Measurements from ENCODE around the gene NOXO1. TPM values are rescaled to one million over a fixed set of nuclear protein-coding genes. Genes with fewer than 3 reads are reported as not detected.

The NOXO1 gene
- total RNA-seq, 2 donors from 2014 or later = 0.30 TPM; not detected in 1

GRCh38 chr16:2001456-2002355 is 20.4 kb upstream of the NOXO1 start:
- no peak for DNase-seq (ENCODE audit: low spot score)
- H3K4me3 ChIP-seq = no peak overlapping the region
- TF ChIP-seq CTCF (IDR thresholded peaks at IDR 0.05) = no peak
- H3K9me3 ChIP-seq = no peaks in the 10 kb centered on the region
- H3K27ac ChIP-seq = no peak overlapping the region
- no peaks in the 10 kb centered on the region for H3K27me3 ChIP-seq
- peaks cover 58% of the 10 kb centered on the region for H3K36me3 ChIP-seq
- peaks cover 0 to 34% of the 10 kb centered on the region in 2 donors for H3K4me1 ChIP-seq

- H3K36me3 ChIP-seq = peaks cover 58% of the 10 kb centered on the region
- H3K27me3 ChIP-seq = no peaks in the 10 kb centered on the region
- no peak overlapping the region for H3K27ac ChIP-seq
- DNase-seq (ENCODE audit: low spot score) = no peak
- H3K9me3 ChIP-seq = no peaks in the 10 kb centered on the region
- H3K4me3 ChIP-seq = no peak overlapping the region
- peaks cover 0 to 27% of the 10 kb centered on the region in 2 donors for H3K4me1 ChIP-seq
- no peak for TF ChIP-seq CTCF (IDR thresholded peaks at IDR 0.05)
Measured at GRCh38 chr16:2001035-2001434, 19.8 kb upstream of the NOXO1 start.

GRCh38 chr16:1999866-2000514 is 18.7 kb upstream of the NOXO1 start:
- no peak for TF ChIP-seq CTCF (IDR thresholded peaks at IDR 0.05)
- no peaks in the 10 kb centered on the region for H3K9me3 ChIP-seq
- H3K36me3 ChIP-seq = peaks cover 58% of the 10 kb centered on the region
- H3K4me1 ChIP-seq = peaks cover 0 to 17% of the 10 kb centered on the region in 2 donors
- DNase-seq (ENCODE audit: low spot score) = no peak
- no peaks in the 10 kb centered on the region for H3K27me3 ChIP-seq
- H3K27ac ChIP-seq = no peak overlapping the region
- no peak overlapping the region for H3K4me3 ChIP-seq

- no peak overlapping the region for H3K27ac ChIP-seq
- H3K4me1 ChIP-seq = peaks cover 0 to 8% of the 10 kb centered on the region in 2 donors
- DNase-seq (ENCODE audit: low spot score) = no peak
- no peaks in the 10 kb centered on the region for H3K27me3 ChIP-seq
- no peaks in the 10 kb centered on the region for H3K9me3 ChIP-seq
- H3K4me3 ChIP-seq = no peak overlapping the region
- TF ChIP-seq CTCF (IDR thresholded peaks at IDR 0.05) = no peak
- peaks cover 58% of the 10 kb centered on the region for H3K36me3 ChIP-seq
Measured at GRCh38 chr16:1998852-1999801, 17.9 kb upstream of the NOXO1 start.

GRCh38 chr16:1998360-1998835 is 17.1 kb upstream of the NOXO1 start:
- peaks cover 0 to under 1% of the 10 kb centered on the region in 2 donors for H3K4me1 ChIP-seq
- no peaks in the 10 kb centered on the region for H3K27me3 ChIP-seq
- no peak for TF ChIP-seq CTCF (IDR thresholded peaks at IDR 0.05)
- H3K36me3 ChIP-seq = peaks cover 58% of the 10 kb centered on the region
- H3K4me3 ChIP-seq = no peak overlapping the region
- DNase-seq (ENCODE audit: low spot score) = no peak
- H3K27ac ChIP-seq = no peak overlapping the region
- H3K9me3 ChIP-seq = no peaks in the 10 kb centered on the region
